GM12864 (cell line): ENCODE data around the gene FAM135A.

Source experiments
- DNase-seq: peaks from one replicate; pipeline ENCODE4 v3.0.0-alpha.2; 2011; ENCODE audit warnings: low read depth
- H3K4me3 ChIP-seq: 2 replicates; pipeline ENCODE4 v1.5.1; 2011; ENCODE audit warnings: mild to moderate bottlenecking, low read depth, low read length, control low read depth
- CTCF ChIP-seq: IDR thresholded peaks from 2 replicates; pipeline ENCODE4 v1.5.1; 2011; ENCODE audit warnings: low read depth, mild to moderate bottlenecking, moderate library complexity, low read length, control low read depth, inconsistent platforms; ENCODE audit errors: missing control alignments

FAM135A gene

GRCh38 chr6:70396163-70396562, 17.1 kb upstream of the FAM135A start:
- no peak for DNase-seq
- no peak for TF ChIP-seq CTCF
- no peak overlapping the region for H3K4me3 ChIP-seq

- H3K4me3 ChIP-seq, result no peak overlapping the region
- no peak for DNase-seq
- no peak for TF ChIP-seq CTCF
Observed at GRCh38 chr6:70396796-70397729, 16.2 kb upstream of the FAM135A start.

GRCh38 chr6:70398783-70399728, 14.3 kb upstream of the FAM135A start:
- TF ChIP-seq CTCF, result no peak
- no peak overlapping the region for H3K4me3 ChIP-seq
- DNase-seq, result no peak

GRCh38 chr6:70404658-70405057, 8.7 kb upstream of the FAM135A start:
- TF ChIP-seq CTCF, result no peak
- DNase-seq, result no peak
- no peak overlapping the region for H3K4me3 ChIP-seq

GRCh38 chr6:70409216-70409615, 4.1 kb upstream of the FAM135A start:
- H3K4me3 ChIP-seq, result no peak overlapping the region
- no peak for TF ChIP-seq CTCF
- DNase-seq, result no peak

GRCh38 chr6:70411542-70412251, 1.6 kb upstream of the FAM135A start:
- no peak overlapping the region for H3K4me3 ChIP-seq

More at GRCh38 chr6:70411542-70412251, 1.6 kb upstream of the FAM135A start:
- TF ChIP-seq CTCF, result no peak
- no peak for DNase-seq
